ENCODE measurements around the gene PTOV1. TPM values are rescaled to one million over a fixed set of nuclear protein-coding genes. Genes with fewer than 3 reads are reported as not detected.

PTOV1 gene
- total and polyA plus RNA-seq, 2 of the 4 experiments (the other 2 are of a cell fraction), result 34.4 to 107 TPM

DNA sequence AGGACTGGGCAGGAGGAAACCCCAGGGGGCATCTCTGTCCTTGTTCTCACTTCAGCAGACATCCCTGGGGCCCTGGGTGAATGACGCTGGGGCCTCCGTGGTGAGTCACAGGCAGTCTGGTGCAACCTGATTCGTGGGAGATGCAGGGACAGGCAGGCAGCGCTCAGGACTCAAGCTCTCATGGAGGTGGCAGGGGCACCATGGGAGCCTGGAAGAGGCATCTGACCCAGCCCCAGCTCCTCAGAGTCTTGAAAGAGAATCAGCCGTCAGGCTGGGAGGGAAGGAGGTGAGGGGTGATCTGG lies 14.0 kb upstream of the PTOV1 start:
- H3K9me3 ChIP-seq (ENCODE audit: control insufficient read depth, insufficient read depth, low read length), result no peaks in the 10 kb centered on the region
- ChIA-PET POLR2A (ENCODE audit: unreplicated experiment) (no interaction called here), CTCF (interaction anchor here (0.6 kb wide), 1 partner anchor 91 kb away, joined by 3 read pairs; no protein-coding TSS in a partner anchor)
- peaks cover 4% of the 10 kb centered on the region; the same call in 1 of the 2 replicates for H3K9me1 ChIP-seq (ENCODE audit: insufficient read depth, low read length)
- H2AK9ac ChIP-seq (replicated peaks; ENCODE audit: low read depth, low read length, poor library complexity), result peak overlapping the region; percentile 74
- H3K9ac ChIP-seq (ENCODE audit: low read depth, low read length), result no peak overlapping the region
- BruUV-seq (replicated peaks), result no TSS peak
- H3K4ac ChIP-seq (ENCODE audit: low read depth, low read length), result no peak overlapping the region
- H3K79me1 ChIP-seq (ENCODE audit: low read depth in 1 of 2, low read length in 2 of 2), result peaks cover 0 to 26% of the 10 kb centered on the region in 2 experiments; a peak in 2 of 4 replicates
- no peak overlapping the region for H4K91ac ChIP-seq (ENCODE audit: insufficient read depth, low read depth, low read length)
- WGBS, 2 experiments (ENCODE audit: extremely low coverage in 2 of 2, insufficient read length in 1 of 2), result 93% methylated on average over 3 of the region's 5 CpGs; no CpG with 5 or more reads in 1 of the 2 experiments
- H3K4me2 ChIP-seq (ENCODE audit: low read depth, low read length), result no peak overlapping the region
- H2AFZ ChIP-seq (replicated peaks; ENCODE audit: low read length, poor library complexity), result no peak overlapping the region
- H3K56ac ChIP-seq (ENCODE audit: extremely low read depth, insufficient read depth, low read length), result no peak overlapping the region
- peaks cover 71% of the 10 kb centered on the region for H3K36me3 ChIP-seq (ENCODE audit: control insufficient read depth, insufficient read depth, low read length)
- H2BK15ac ChIP-seq (ENCODE audit: low read depth, low read length), result no peak overlapping the region
- H2AK5ac ChIP-seq (ENCODE audit: low read depth, low read length), result no peak overlapping the region
- no peak overlapping the region for H2BK120ac ChIP-seq (ENCODE audit: low read depth, low read length)
- no peak overlapping the region for H4K5ac ChIP-seq (ENCODE audit: low read depth, low read length)
- no peak overlapping the region for H3K4me3 ChIP-seq (ENCODE audit: insufficient read depth, low read depth, low read length)
- in situ Hi-C loops (cut with MboI; ENCODE audit: low sequenced_read_pairs) (no loop called here), intact Hi-C loops (cut with micrococcal nuclease) (no loop called here), dilution Hi-C loops (cut with HindIII; ENCODE audit: low sequenced_read_pairs, unreplicated experiment) (no loop called here)
- H3K27ac ChIP-seq (ENCODE audit: insufficient read depth, low read length), result no peak overlapping the region
- H3K23ac ChIP-seq (ENCODE audit: low read depth, low read length), result no peak overlapping the region
- no peaks in the 10 kb centered on the region for H3K27me3 ChIP-seq (ENCODE audit: control insufficient read depth, insufficient read depth, low read length)
- H3K14ac ChIP-seq (replicated peaks; ENCODE audit: low read depth, low read length), result no peak overlapping the region
- H4K8ac ChIP-seq (ENCODE audit: low read depth in 2 of 2, low read length in 2 of 2), result no peak overlapping the region
- H3K4me1 ChIP-seq (ENCODE audit: control insufficient read depth, insufficient read depth, low read length), result no peaks in the 10 kb centered on the region
- no peak overlapping the region for H2BK5ac ChIP-seq (ENCODE audit: low read depth, low read length, poor library complexity, severe bottlenecking)
- H4K20me1 ChIP-seq (ENCODE audit: insufficient read depth, low read length), result no peaks in the 10 kb centered on the region; the same call in 1 of the 2 replicates
- ATAC-seq (ENCODE audit: low read depth) (no peak), DNase-seq (no peak)
- no peak overlapping the region for H3K18ac ChIP-seq (ENCODE audit: low read depth, low read length)
- TF ChIP-seq, protein P1, sequence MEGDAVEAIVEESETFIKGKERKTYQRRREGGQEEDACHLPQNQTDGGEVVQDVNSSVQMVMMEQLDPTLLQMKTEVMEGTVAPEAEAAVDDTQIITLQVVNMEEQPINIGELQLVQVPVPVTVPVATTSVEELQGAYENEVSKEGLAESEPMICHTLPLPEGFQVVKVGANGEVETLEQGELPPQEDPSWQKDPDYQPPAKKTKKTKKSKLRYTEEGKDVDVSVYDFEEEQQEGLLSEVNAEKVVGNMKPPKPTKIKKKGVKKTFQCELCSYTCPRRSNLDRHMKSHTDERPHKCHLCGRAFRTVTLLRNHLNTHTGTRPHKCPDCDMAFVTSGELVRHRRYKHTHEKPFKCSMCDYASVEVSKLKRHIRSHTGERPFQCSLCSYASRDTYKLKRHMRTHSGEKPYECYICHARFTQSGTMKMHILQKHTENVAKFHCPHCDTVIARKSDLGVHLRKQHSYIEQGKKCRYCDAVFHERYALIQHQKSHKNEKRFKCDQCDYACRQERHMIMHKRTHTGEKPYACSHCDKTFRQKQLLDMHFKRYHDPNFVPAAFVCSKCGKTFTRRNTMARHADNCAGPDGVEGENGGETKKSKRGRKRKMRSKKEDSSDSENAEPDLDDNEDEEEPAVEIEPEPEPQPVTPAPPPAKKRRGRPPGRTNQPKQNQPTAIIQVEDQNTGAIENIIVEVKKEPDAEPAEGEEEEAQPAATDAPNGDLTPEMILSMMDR (conservative IDR thresholded peaks at IDR 0.05; ENCODE audit: low read depth, low read length), result no peak
- no peak for TF ChIP-seq CHD1 (IDR thresholded peaks at IDR 0.05; ENCODE audit: low read depth, low read length)
- TF ChIP-seq SMC3 (IDR thresholded peaks at IDR 0.05; ENCODE audit: low read depth, low read length), result no peak
- TF ChIP-seq ELK1 (IDR thresholded peaks at IDR 0.05; ENCODE audit: borderline replicate concordance, low read depth, low read length), result no peak
- no peak for TF ChIP-seq BHLHE40 (IDR thresholded peaks at IDR 0.05; ENCODE audit: low read depth, low read length)
- TF ChIP-seq MAFK (IDR thresholded peaks at IDR 0.05; ENCODE audit: low read depth, low read length), result no peak
- TF ChIP-seq, protein P2, sequence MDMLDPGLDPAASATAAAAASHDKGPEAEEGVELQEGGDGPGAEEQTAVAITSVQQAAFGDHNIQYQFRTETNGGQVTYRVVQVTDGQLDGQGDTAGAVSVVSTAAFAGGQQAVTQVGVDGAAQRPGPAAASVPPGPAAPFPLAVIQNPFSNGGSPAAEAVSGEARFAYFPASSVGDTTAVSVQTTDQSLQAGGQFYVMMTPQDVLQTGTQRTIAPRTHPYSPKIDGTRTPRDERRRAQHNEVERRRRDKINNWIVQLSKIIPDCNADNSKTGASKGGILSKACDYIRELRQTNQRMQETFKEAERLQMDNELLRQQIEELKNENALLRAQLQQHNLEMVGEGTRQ (IDR thresholded peaks at IDR 0.05; ENCODE audit: low read depth, low read length), result no peak
- TF ChIP-seq RFX5 (IDR thresholded peaks at IDR 0.05; ENCODE audit: low read depth, low read length), result no peak
- no peak for TF ChIP-seq NFE2L2 (IDR thresholded peaks at IDR 0.05; ENCODE audit: low read depth, low read length)
- TF ChIP-seq POLR2A (IDR thresholded peaks at IDR 0.05; ENCODE audit: low read depth, low read length), result no peak
- TF ChIP-seq MXI1 (IDR thresholded peaks at IDR 0.05; ENCODE audit: borderline replicate concordance, low read depth, low read length), result no peak
- TF ChIP-seq FOS (IDR thresholded peaks at IDR 0.05; ENCODE audit: low read depth, low read length), result no peak
- TF ChIP-seq RAD21 (IDR thresholded peaks at IDR 0.05; ENCODE audit: low read length), result no peak
- H2BK20ac ChIP-seq (ENCODE audit: low read depth, low read length), result no peak overlapping the region
